Gastroesophageal sphincter (tissue), 2 donors: ENCODE results near the gene SNRNP200.

Source experiments
- POLR2A ChIP-seq, 2 donors: fragments of 450-650 bp; IDR thresholded peaks; one replicate each; pipeline ENCODE4 v1.6.1; 2017; ENCODE audit warnings: antibody characterized with exemption in 2 of 2, mild to moderate bottlenecking in 2 of 2, moderate library complexity in 1 of 2
- POLR2AphosphoS5 ChIP-seq: sonication (generic); formaldehyde crosslinking; IDR thresholded peaks from one replicate; pipeline ENCODE4 v1.6.1; 2017; ENCODE audit warnings: antibody characterized with exemption

DNA sequence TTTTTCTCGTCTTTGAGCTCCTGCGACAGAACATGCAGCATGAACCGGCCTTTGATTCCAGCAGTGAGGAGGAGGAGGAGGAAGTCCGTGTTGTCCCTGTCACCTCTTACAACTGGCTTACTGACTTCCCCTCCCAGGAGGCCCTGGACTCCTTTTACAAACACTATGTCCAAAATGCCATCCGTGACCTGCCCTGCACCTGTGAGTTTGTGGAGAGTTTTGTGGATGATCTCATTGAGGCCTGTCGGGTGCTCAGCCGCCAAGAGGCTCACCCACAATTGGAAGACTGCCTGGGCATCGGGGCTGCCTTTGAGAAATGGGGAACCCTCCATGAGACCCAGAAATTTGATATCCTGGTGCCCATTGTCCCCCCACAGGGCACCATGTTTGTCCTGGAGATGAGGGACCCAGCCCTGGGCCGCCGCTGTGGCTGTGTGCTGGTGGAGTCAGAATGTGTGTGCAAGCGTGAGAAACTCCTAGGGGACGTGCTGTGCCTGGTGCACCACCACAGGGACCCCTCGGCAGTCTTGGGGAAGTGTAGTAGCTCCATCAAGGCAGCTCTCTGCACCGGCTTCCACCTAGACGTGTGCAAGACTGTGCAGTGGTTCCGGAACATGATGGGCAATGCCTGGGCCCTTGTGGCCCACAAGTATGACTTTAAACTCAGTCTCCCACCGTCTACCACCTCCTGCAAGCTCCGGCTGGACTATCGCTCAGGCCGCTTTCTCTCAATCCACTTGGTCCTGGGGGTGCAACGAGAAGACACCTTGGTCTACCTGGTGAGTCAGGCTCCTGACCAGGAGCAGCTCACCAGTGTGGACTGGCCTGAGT is 21.9 kb upstream of the SNRNP200 start:
- TF ChIP-seq POLR2A (IDR thresholded peaks at IDR 0.05) (no peak), POLR2AphosphoS5 (no peak)
